ENCODE data around the gene KCNQ2.

DNA sequence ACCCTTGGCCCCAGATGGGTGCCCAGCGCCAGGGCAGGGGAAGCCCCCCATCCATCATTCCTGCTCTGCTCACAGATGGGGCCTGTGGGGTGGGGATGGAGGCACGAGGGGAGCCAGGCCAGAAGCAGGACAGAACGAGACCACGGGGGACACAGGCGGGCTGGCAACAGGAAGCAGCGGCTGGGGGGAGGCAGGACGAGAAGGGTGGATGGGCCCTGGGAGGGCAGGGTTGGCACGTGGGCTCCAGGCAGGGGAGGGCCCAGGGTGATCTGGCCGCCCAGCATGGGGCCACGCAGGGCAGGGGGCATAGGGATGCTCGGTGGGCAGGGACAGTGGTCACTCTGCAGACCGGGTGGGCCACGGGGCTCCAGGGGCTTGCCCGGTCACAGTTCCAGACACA, 41.6 kb downstream of the KCNQ2 start:
- TF ChIP-seq EZH2 (IDR thresholded peaks at IDR 0.05; ENCODE audit: low read depth) = no peak
- TF ChIP-seq, protein P1, sequence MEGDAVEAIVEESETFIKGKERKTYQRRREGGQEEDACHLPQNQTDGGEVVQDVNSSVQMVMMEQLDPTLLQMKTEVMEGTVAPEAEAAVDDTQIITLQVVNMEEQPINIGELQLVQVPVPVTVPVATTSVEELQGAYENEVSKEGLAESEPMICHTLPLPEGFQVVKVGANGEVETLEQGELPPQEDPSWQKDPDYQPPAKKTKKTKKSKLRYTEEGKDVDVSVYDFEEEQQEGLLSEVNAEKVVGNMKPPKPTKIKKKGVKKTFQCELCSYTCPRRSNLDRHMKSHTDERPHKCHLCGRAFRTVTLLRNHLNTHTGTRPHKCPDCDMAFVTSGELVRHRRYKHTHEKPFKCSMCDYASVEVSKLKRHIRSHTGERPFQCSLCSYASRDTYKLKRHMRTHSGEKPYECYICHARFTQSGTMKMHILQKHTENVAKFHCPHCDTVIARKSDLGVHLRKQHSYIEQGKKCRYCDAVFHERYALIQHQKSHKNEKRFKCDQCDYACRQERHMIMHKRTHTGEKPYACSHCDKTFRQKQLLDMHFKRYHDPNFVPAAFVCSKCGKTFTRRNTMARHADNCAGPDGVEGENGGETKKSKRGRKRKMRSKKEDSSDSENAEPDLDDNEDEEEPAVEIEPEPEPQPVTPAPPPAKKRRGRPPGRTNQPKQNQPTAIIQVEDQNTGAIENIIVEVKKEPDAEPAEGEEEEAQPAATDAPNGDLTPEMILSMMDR (conservative IDR thresholded peaks at IDR 0.05) = no peak
